WTC11 (cell line): ENCODE data around the gene U2AF1L4. TPM values are rescaled to one million over a fixed set of nuclear protein-coding genes. Genes with fewer than 3 reads are reported as not detected.
A peak's percentile ranks its signal among the peaks of the same experiment; 100 is the strongest.

ENCODE experiments used
- ATAC-seq: fragments of 200-7000 bp; cut with Tn5 transposase; 2 replicates; pipeline ENCODE4 v1.10.0; 2021; ENCODE audit warnings: mild to moderate bottlenecking, moderate library complexity
- CTCF ChIA-PET: fragments of 300-600 bp; sonication (Branson Sonifier 250); formaldehyde crosslinking; loops from one replicate; lab custom pipeline; 2021; ENCODE audit warnings: antibody characterized with exemption; lab: Charles Lee
- POLR2A ChIA-PET: fragments of 350-600 bp; sonication (Branson Sonifier 250); formaldehyde crosslinking; loops from one replicate; lab custom pipeline; 2021; ENCODE audit warnings: antibody characterized with exemption; lab: Charles Lee
- DNase-seq: peaks from one replicate; pipeline ENCODE4 v3.0.0; 2021; ENCODE audit warnings: low spot score
- H3K27ac Mint-ChIP-seq: 2 replicates; pipeline ENCODE4 v1.8.0; 2021; ENCODE audit warnings: mixed read lengths
- H3K27me3 Mint-ChIP-seq: 2 replicates; pipeline ENCODE4 v1.8.0; 2021; ENCODE audit warnings: low read depth, mild to moderate bottlenecking, moderate library complexity, mixed read lengths
- H3K36me3 Mint-ChIP-seq: 2 replicates; pipeline ENCODE4 v1.8.0; 2021; ENCODE audit warnings: mixed read lengths
- H3K4me1 Mint-ChIP-seq: 2 replicates; pipeline ENCODE4 v1.8.0; 2022; ENCODE audit warnings: mixed read lengths
- H3K4me3 Mint-ChIP-seq: 2 replicates; pipeline ENCODE4 v1.8.0; 2021; ENCODE audit warnings: mild to moderate bottlenecking, moderate library complexity, mixed read lengths
- H3K9me3 Mint-ChIP-seq: 2 replicates; pipeline ENCODE4 v1.8.0; 2021; ENCODE audit warnings: mixed read lengths
- ATF2 ChIP-seq: sonication (generic); formaldehyde crosslinking; IDR thresholded peaks from 2 replicates; pipeline ENCODE4 v1.8.1; 2022; ENCODE audit warnings: low read depth, missing genetic modification reagents, borderline replicate concordance
- CREB1 ChIP-seq: sonication (generic); formaldehyde crosslinking; IDR thresholded peaks from 2 replicates; pipeline ENCODE4 v1.8.0; 2023; ENCODE audit warnings: mild to moderate bottlenecking, missing genetic modification reagents
- CTCF ChIP-seq: fragments of 200-600 bp; IDR thresholded peaks from 2 replicates; pipeline ENCODE4 v1.8.0; 2022; ENCODE audit warnings: antibody characterized with exemption
- GABPB1 ChIP-seq: sonication (generic); formaldehyde crosslinking; IDR thresholded peaks from 2 replicates; pipeline ENCODE4 v1.8.1; 2023; ENCODE audit warnings: mild to moderate bottlenecking, missing genetic modification reagents
- GTF2I ChIP-seq: fragments of 250-450 bp; sonication (Bioruptor Pico); conservative IDR thresholded peaks from 2 replicates; pipeline ENCODE4 v1.4.0; 2021; ENCODE audit warnings: mild to moderate bottlenecking
- KAT7 ChIP-seq: sonication (generic); formaldehyde crosslinking; IDR thresholded peaks from 2 replicates; pipeline ENCODE4 v1.8.1; 2023; ENCODE audit warnings: missing genetic modification reagents, mild to moderate bottlenecking, borderline replicate concordance
- OVOL2 ChIP-seq: fragments of 250-450 bp; sonication (Bioruptor Pico); IDR thresholded peaks from 2 replicates; pipeline ENCODE4 v1.9.0; 2021; ENCODE audit warnings: mild to moderate bottlenecking, borderline replicate concordance
- PRDM15 ChIP-seq: sonication (generic); formaldehyde crosslinking; IDR thresholded peaks from 2 replicates; pipeline ENCODE4 v1.8.0; 2022; ENCODE audit warnings: missing genetic modification reagents
- RELA ChIP-seq: sonication (generic); formaldehyde crosslinking; IDR thresholded peaks from 2 replicates; pipeline ENCODE4 v1.8.1; 2022; ENCODE audit warnings: missing genetic modification reagents, mild to moderate bottlenecking, borderline replicate concordance
- RORB ChIP-seq: fragments of 250-450 bp; sonication (Bioruptor Pico); IDR thresholded peaks from 2 replicates; pipeline ENCODE4 v1.9.0; 2021; ENCODE audit warnings: mild to moderate bottlenecking
- SMAD4 ChIP-seq: sonication (generic); formaldehyde crosslinking; IDR thresholded peaks from 2 replicates; pipeline ENCODE4 v1.8.0; 2022; ENCODE audit warnings: mild to moderate bottlenecking, missing genetic modification reagents
- SOX15 ChIP-seq: fragments of 250-450 bp; sonication (Bioruptor Pico); IDR thresholded peaks from 2 replicates; pipeline ENCODE4 v1.9.0; 2021; ENCODE audit warnings: mild to moderate bottlenecking
- SP1 ChIP-seq: sonication (generic); formaldehyde crosslinking; conservative IDR thresholded peaks from 2 replicates; pipeline ENCODE4 v1.8.1; 2022; ENCODE audit warnings: missing genetic modification reagents
- TP53 ChIP-seq: sonication (generic); formaldehyde crosslinking; IDR thresholded peaks from 2 replicates; pipeline ENCODE4 v1.8.1; 2023; ENCODE audit warnings: mild to moderate bottlenecking, missing genetic modification reagents
- ZMAT4 ChIP-seq: fragments of 250-450 bp; sonication (Bioruptor Pico); IDR thresholded peaks from 2 replicates; pipeline ENCODE4 v1.9.0; 2021; ENCODE audit warnings: mild to moderate bottlenecking
- ZNF138 ChIP-seq: sonication (generic); formaldehyde crosslinking; conservative IDR thresholded peaks from 2 replicates; pipeline ENCODE4 v1.8.1; 2022; ENCODE audit warnings: mild to moderate bottlenecking, moderate library complexity, missing genetic modification reagents
- ZNF263 ChIP-seq: sonication (generic); formaldehyde crosslinking; IDR thresholded peaks from 2 replicates; pipeline ENCODE4 v1.8.1; 2022; ENCODE audit warnings: low read depth, mild to moderate bottlenecking, moderate library complexity, missing genetic modification reagents
- ZNF396 ChIP-seq: fragments of 250-450 bp; sonication (Bioruptor Pico); IDR thresholded peaks from 2 replicates; pipeline ENCODE4 v1.8.0; 2021; ENCODE audit warnings: mild to moderate bottlenecking, moderate library complexity, borderline replicate concordance
- ZNF425 ChIP-seq: fragments of 250-450 bp; sonication (Bioruptor Pico); conservative IDR thresholded peaks from 2 replicates; pipeline ENCODE4 v1.9.0; 2021; ENCODE audit warnings: mild to moderate bottlenecking
- ZSCAN18 ChIP-seq: fragments of 250-450 bp; sonication (Bioruptor Pico); IDR thresholded peaks from 2 replicates; pipeline ENCODE4 v2.1.2; 2022; ENCODE audit warnings: mild to moderate bottlenecking, moderate library complexity
- total RNA-seq: library from RNA; stranded (reverse); gene quantifications from 3 replicates; pipeline ENCODE4 v1.2.3, GENCODE V29; 2021

The U2AF1L4 gene
- total RNA-seq, 1 experiment from 2014 or later = 20.9 TPM

- Mint-ChIP-seq H3K27ac (no peak overlapping the region), H3K36me3 (no peaks in the 10 kb centered on the region), H3K4me3 (peak overlapping the region; percentile 65), H3K4me1 (peaks cover 25% of the 10 kb centered on the region), H3K9me3 (no peaks in the 10 kb centered on the region), H3K27me3 (no peaks in the 10 kb centered on the region)
- TF ChIP-seq RORB (CRISPR knock-in tag) (no peak), ZNF263 (CRISPR knock-in tag) (peak; percentile 63; the same call in 1 of the 2 replicates), ZNF396 (CRISPR knock-in tag) (no peak), GTF2I (CRISPR knock-in tag) (no peak)
- DNase-seq (no peak), ATAC-seq (no peak)
- CTCF ChIA-PET = interaction anchor here (0.7 to 2.8 kb wide), 5 partner anchors 11 to 172 kb away, joined by 3 to 26 read pairs (median 25); partner anchors contain the start of gene HSPB6
- POLR2A ChIA-PET = no interaction called here
These were observed 41.3 kb upstream of the U2AF1L4 start for GRCh38 chr19:35786299-35787160.

GRCh38 chr19:35785339-35785627 lies 40.1 kb upstream of the U2AF1L4 start:
- Mint-ChIP-seq H3K4me3 (peak overlapping the region; percentile 65), H3K27me3 (no peaks in the 10 kb centered on the region), H3K27ac (no peak overlapping the region), H3K9me3 (no peaks in the 10 kb centered on the region), H3K4me1 (peaks cover 29% of the 10 kb centered on the region), H3K36me3 (no peaks in the 10 kb centered on the region)
- ATAC-seq (no peak), DNase-seq (no peak)
- no peak for TF ChIP-seq ZMAT4
- TF ChIP-seq TP53 (CRISPR knock-in tag) = no peak
- no peak for TF ChIP-seq OVOL2 (CRISPR knock-in tag)
- TF ChIP-seq ZNF138 = no peak
- no peak for TF ChIP-seq SOX15 (CRISPR knock-in tag)
- no peak for TF ChIP-seq PRDM15 (CRISPR knock-in tag)
- no peak for TF ChIP-seq ZSCAN18 (CRISPR knock-in tag)
- TF ChIP-seq RELA = no peak
- no peak for TF ChIP-seq GABPB1
- TF ChIP-seq SP1 (CRISPR knock-in tag) = no peak
- TF ChIP-seq CREB1 (CRISPR knock-in tag) = no peak
- TF ChIP-seq ZNF425 (CRISPR knock-in tag) = no peak
- no peak for TF ChIP-seq SMAD4 (CRISPR knock-in tag)
- TF ChIP-seq RORB (CRISPR knock-in tag) = no peak
- no peak for TF ChIP-seq ATF2 (CRISPR knock-in tag)
- TF ChIP-seq KAT7 (CRISPR knock-in tag) = no peak
- no peak for TF ChIP-seq CTCF
- CTCF ChIA-PET = interaction anchor here (1.1 to 2.8 kb wide), 21 partner anchors 10 to 192 kb away, joined by 3 to 28 read pairs (median 8); partner anchors contain the start of genes APLP1, ARHGAP33, KIRREL2 and LIN37
- POLR2A ChIA-PET = interaction anchor here (0.8 to 1.6 kb wide), 2 partner anchors 45 to 46 kb away, joined by 3 to 10 read pairs; no protein-coding TSS in a partner anchor
